ENCODE data around the gene ZSCAN18.
"Not testable (repeated sequence)": the region's sequence is repeated elsewhere in the genome, so short reads cannot be mapped to it uniquely, and the experiment has no call there.

ZSCAN18 gene

GRCh38 chr19:58097781-58098681, at the start of gene ZSCAN18:
ZSCAN18 (minus strand) TSS chr19:58098231; CDS start chr19:58090267, 7,964 bp downstream.
- DNase-seq: peak; percentile 96

GRCh38 chr19:58147475-58147874, 49.4 kb upstream of the ZSCAN18 start:
- not testable (repeated sequence) for DNase-seq

- no peak for DNase-seq
These were observed 47.8 kb upstream of the ZSCAN18 start for GRCh38 chr19:58145849-58146248.

- DNase-seq: no peak
These were observed 36.2 kb upstream of the ZSCAN18 start for GRCh38 chr19:58134244-58134643.

- DNase-seq: no peak
These were observed 31.3 kb upstream of the ZSCAN18 start for GRCh38 chr19:58129284-58129683.

GRCh38 chr19:58128041-58128685, 30.1 kb upstream of the ZSCAN18 start:
- DNase-seq: no peak

- no peak for DNase-seq
These were observed 25.3 kb upstream of the ZSCAN18 start for GRCh38 chr19:58123354-58123753.

GRCh38 chr19:58118979-58119733, 21.1 kb upstream of the ZSCAN18 start:
- DNase-seq: no peak

- DNase-seq: no peak
These were observed 20.0 kb upstream of the ZSCAN18 start for GRCh38 chr19:58117841-58118575.

- no peak for DNase-seq
These were observed 10.5 kb upstream of the ZSCAN18 start for GRCh38 chr19:58108546-58108817.

- DNase-seq: no peak
These were observed 9.9 kb upstream of the ZSCAN18 start for GRCh38 chr19:58107778-58108545.

- no peak for DNase-seq
These were observed 609 bp upstream of the ZSCAN18 start for GRCh38 chr19:58098682-58098998.

GRCh38 chr19:58097349-58097748, 682 bp downstream of the ZSCAN18 start:
- DNase-seq: no peak

- DNase-seq: no peak
These were observed 1.1 kb downstream of the ZSCAN18 start for GRCh38 chr19:58096884-58097283.

GRCh38 chr19:58095328-58095727, 2.7 kb downstream of the ZSCAN18 start:
- no peak for DNase-seq

GRCh38 chr19:58093071-58093470, 5.0 kb downstream of the ZSCAN18 start:
- no peak for DNase-seq

- DNase-seq: no peak
These were observed 6.6 kb downstream of the ZSCAN18 start for GRCh38 chr19:58091251-58091995.

GRCh38 chr19:58089846-58090245, 8.2 kb downstream of the ZSCAN18 start:
- DNase-seq: no peak

- no peak for DNase-seq
These were observed 9.4 kb downstream of the ZSCAN18 start for GRCh38 chr19:58088521-58089052.

- no peak for DNase-seq
These were observed 11.0 kb downstream of the ZSCAN18 start for GRCh38 chr19:58086825-58087710.

All from activated T-cell treated with anti-CD3 and anti-CD28 coated beads for 4 hours (primary cell).